NCI-H2196 treated with DMSO at 0.1 percent for 48 hours (cell line): ENCODE data around the gene FBXW7.
A peak's percentile ranks its signal among the peaks of the same experiment; 100 is the strongest.

Experiments
- DNase-seq: peaks from one replicate; lab custom pipeline; 2025; ENCODE audit not compliant: unreplicated experiment; lab: John Stamatoyannopoulos, UW

The FBXW7 gene

DNA sequence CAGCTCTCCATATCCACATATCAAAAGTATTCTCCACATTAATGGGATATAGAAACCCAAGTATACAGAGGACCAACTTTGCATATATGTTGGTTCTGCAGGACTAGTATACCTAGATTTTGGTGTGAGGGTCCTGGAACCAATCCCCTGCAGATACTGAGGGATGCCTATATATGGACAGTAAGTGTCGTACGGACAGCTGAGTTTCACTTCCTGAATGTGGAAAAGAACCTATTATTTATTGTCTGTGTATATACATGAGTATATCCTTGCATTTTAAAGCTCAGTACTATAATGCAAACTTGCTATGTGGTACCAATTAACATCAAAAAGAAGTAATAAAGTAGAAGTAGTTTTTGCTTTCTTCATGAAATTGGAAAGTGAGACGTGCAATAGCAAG is 101.9 kb downstream of the FBXW7 start:
- DNase-seq = no peak

DNA sequence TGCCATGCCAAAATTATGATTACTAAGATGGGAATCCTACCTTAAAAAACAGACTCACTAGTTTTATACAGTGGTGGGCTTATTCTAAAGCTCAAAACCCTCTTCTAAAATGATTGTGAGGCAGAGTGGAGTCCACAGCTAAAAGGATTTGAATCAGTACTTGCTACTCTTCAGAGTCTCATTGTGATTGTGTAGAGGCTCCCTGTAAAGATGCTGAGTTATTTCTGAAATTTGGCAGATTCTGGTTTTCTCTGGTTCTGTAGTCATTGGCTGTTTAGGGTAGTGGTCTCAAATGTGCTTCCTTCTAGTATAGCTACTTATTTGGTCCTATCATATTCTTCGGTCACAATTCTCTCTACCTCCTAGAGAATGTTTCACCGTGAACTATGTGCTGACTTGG is 104.1 kb downstream of the FBXW7 start:
- no peak for DNase-seq

DNA sequence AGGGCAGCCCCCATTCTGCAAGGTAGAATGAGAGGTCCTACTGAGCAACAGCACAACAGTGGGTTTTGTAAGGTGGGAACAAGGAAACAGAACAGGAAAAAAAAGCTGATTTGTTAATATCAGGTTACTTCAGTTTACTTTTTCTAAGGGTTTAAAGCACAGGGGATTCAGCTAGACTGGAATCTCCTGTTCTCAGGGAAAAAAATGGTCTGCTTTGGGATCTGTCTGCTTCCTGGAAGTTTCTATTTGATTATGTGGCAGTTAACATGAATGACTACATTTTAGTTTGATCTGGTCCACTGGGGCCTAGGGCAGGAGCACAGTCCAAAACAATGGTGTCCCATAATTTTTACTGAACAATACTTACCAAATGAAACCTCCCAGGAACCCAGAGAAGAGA is 104.6 kb downstream of the FBXW7 start:
- no peak for DNase-seq

DNA sequence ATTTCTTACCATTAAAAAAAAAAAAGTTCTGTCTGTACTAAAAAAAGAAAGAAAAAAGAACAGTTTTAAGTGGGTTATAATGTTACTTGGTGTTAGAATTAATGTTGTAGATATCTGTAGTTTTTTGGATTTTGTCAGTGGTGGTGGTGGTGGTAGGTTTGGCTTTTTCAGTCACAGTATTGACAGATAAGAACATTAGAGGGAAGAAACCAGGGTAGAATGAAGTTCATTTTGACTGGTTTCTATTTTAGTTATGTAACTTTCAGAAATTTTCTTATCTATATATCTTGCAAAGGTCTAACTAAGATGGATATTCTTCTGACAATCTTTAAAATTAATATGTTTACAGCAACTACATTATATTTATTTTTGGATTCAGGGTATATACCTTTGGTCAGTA is 105.4 kb downstream of the FBXW7 start:
- no peak for DNase-seq

DNA sequence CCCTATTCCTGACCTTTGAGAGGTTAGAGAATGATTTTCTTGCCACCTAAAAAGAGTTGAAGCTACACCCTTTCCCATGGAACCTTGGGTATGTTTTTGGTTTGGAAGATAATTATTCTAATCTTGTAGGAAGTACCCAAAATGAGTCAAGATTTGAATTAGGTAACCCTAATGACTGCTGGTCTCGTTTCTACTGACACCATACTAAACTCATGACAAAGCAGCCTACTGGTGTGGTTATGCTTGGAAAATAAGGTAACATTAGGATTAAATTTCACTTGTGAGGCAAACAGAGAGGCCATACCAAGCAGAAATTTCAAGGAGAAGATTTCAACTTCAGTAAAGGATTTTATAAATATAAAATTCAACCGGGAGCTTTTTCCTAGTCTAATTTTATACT is 107.9 kb downstream of the FBXW7 start:
- DNase-seq = no peak

DNA sequence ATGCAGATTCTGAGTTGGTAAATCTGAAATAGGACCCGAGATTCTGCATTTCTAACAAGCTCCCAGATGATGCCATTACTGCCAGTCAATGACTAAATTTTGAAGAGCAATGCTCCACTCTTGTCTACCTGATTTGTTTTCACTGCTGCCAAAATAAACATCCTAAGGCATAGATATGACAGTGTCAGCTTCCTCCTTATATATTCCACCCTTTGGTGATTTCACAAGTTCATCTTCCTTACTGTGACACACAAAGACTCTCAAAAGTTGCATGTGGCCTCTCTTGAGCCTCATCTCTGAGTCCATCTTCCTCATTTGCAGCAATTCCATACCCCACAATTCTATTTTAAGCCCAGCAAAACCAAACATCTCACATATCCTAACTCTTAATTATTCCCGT is 110.9 kb downstream of the FBXW7 start:
- DNase-seq = no peak

DNA sequence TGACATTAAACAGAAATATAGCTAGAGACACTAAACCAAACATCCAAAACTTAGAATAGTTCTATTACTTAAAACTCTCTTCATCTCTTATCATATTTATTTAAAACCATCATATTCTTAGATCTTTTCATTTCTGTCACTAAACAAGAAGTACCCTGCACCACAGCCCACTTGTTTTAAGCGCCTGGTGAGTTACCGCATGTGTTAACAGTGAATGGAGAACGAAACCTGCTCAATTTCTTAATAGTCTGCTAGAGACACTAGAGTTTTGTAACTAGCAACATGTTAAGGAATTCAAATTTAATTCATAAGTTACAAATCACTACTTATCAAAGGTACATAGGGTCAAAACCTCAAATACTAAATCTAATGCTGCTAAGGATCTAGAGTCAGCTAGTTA is 111.5 kb downstream of the FBXW7 start:
- DNase-seq = no peak

DNA sequence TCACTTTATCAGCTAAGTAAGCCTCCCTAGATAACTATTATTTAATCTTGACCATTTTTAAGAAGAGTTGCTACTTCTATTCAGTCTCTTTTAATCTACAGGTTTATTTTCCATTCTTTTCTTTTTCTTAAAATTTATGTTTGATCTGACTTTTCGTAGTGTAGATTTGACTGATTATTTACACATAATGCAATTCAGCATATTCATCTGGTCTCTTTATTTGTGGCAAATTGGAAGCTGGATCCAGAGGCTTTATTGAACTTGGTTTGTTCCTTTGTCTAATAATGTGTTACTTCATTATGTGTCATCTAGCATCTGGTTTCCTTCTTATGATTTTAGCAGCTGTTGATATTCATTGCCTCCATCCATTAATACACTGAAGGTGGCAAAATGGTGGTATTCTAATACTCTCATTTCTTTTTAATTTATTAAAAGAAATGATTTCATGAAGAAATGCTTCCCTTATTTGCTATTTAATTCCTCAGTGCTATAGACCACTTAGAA is 113.0 kb downstream of the FBXW7 start:
- DNase-seq = no peak

DNA sequence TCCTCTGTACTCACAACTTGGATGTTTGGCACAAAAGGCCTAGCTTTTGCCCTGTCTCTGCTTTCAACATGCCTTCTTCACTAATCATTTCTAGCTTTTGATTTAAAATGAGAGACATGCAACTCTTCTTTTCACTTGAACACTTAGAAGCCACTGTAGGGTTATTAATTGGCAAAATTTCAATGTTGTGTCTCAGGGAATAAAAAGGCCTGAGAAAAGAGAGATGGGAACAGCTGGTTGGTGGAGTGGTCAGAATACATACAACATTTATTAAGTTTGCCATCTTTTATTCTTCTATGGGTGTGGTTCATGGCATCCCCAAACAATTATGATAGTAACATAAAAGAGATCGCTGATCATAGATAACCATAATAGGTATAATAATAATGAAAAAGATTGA is 114.3 kb downstream of the FBXW7 start:
- DNase-seq = no peak

DNA sequence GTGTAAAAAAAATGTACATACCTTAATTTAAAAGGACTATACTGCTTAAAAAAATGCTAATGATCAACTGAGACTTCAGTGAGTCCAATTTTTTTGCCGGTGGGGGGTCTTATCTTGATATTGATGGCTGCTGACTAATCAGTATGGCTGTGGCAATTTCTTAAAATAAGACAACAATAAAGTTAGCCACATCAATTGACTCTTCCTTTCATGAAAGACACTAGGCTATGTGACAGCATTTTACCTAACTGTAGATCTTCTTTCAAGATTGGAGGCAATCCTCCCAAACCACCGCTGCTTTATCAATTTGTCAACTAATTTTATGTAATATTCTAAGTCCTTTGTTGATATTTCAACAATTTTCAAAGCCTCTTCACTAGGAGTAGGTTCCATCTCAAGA is 116.1 kb downstream of the FBXW7 start:
- no peak for DNase-seq

DNA sequence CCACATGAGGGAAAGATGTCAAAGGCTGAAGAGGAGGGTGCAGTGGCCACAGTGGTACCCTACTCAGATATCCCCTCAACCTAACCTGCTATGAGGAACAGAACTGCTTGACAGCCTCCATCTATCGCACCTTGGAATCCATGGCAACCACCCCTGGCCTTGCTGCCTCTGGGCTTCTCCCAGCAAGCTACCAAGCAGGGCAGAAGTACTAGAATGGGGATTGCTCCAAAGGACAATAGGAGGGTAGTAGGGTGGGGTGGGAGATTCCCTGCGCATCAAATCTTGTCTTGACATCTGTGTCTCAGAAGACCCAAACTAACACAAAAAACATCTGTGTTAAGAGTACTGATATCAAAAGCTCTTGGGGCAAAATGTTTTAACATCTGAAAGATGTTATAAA is 118.2 kb downstream of the FBXW7 start:
- DNase-seq = no peak

DNA sequence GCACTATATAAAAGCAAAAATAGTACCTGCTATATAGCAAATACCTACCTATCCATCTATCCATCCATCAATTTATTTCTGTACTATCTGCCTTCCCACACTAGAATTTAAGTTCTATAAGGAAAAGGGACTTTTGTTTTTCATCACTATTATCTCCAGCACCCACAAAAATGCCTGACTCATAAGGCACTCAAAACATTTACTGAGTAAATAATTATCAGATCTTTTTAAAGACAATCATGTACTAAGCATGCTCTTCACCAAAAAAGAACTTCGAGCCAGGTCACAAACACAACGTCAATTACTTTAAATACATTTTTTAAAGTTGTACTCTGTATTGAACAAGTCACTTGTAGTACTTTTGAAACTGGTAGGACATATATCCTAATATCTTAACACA is 119.9 kb downstream of the FBXW7 start:
- no peak for DNase-seq

DNA sequence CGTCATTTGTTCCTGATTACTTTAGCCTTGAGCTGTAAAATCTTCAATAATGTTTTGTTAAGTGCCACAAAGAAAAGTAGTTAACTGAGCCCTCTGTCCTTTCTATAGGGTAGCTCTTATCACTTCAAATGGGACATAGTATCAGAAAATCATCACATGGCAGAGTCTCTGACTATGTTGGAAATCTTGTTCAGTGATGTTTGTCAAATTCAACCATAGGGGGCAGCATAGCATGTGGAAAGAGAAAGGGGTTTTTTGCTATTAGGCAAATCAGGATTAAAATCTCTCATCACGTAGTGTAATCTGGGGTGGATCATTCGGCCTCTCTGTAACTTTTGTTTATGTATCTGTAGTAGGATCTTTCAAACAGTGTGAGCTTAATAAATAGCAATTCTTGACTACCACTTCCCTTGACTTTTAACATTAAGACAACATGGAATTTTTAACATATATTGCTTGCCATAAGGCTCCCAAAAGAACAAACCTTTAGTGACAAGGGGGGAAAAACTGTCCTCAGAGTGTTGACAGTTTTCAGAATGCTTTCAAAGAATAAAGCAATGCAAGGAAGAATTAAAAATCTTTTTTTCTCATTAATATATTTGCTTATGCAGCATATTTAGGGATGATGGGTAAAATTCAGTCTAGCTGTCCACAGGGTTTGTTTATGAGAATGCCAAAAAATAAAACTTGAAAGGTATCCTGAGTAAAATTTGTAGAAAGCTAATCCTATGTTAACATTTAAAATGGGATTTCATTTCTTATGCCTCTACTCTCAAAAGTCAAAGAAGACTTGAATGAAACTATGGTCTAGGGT is 127.2 kb downstream of the FBXW7 start:
- peak; percentile 20 for DNase-seq

DNA sequence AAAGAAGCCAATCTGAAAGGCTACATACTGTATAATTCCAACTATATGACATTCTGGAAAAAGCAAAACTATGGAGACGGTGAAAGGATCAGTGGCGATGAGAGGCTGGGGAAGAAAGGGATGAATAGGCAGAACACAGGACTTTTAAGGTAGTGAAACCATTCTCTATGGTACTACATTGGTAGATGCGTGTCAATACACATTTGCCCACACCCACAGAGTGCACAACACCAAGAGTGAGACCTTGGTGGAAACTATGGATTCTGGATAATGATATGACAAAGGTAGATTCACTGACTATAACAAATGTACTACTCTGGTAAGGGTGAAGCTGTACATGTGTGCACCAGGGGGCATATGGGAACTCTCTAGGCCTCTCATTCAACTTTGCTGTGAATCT is 134.5 kb downstream of the FBXW7 start:
- DNase-seq = no peak

DNA sequence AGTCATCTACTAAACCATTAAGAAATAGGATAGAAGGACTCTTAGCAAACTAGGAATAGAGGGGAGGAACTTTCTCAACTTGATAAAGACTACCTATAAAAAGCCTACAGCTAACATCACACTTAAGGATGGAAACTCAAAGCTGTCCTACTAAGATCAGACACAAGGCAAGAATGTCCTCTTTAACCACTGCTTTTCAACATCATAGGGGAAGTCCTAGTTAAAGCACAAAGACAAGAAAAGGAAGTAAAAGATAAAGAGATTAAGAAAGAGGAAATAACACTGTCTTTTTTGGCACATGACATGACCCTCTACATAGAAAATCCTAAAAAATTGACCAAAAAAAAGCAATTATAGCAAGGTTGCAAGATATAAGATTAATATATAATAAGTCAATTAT is 136.6 kb downstream of the FBXW7 start:
- no peak for DNase-seq

DNA sequence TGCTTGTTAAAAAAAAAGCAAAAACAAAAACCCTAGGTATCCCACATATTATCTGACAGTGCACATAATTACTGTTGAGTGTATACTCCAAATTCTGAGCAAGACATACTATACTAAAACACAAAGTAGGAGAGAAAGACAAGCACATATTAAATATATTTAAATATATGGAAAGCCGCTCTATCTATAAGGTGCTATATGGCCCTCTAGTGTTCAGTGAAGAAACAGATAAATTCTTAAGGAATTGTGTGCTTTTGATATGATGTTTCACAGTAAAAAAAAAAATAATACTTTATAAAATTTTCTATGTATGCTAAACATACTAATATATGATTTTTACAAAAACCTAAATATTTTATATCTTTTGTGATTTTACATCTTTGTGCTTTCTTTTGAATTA is 137.8 kb downstream of the FBXW7 start:
- no peak for DNase-seq

DNA sequence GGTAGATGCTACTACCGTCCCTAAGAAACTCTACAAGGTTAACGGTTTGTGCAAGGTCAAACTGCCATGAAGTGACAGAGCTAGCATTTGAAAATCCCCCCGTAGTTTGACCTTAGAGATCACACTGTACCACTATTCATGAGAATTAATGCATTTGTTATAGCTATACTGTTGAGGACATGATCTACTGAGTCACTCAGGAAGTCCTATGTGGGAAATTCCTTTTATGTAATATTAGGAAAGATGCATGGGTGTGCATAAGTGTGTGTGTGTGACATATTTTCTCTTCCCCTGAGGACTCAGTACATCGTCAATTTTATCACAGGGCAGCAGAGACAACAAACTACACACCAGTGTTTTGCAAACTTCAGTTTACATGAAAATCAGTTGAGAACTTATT is 141.1 kb downstream of the FBXW7 start:
- no peak for DNase-seq

DNA sequence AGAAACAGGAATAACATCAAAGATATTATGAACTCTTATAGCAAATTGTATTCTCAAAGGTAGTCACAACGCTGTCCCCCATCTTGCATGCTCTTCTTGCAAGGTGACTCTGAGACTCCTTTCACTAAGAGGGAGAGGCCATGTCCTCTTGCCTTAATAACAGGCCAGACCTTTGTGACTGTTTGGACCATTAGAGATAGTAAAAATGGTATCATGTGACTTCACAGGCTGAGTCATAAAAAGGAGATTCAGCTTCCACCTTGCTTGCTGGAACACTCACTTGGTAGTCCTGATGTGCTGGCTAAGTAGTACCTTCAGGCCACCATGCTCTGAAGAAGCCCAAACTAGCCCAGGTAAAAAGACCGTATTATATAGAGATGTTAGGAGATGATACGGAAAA is 143.8 kb downstream of the FBXW7 start:
- DNase-seq = no peak

DNA sequence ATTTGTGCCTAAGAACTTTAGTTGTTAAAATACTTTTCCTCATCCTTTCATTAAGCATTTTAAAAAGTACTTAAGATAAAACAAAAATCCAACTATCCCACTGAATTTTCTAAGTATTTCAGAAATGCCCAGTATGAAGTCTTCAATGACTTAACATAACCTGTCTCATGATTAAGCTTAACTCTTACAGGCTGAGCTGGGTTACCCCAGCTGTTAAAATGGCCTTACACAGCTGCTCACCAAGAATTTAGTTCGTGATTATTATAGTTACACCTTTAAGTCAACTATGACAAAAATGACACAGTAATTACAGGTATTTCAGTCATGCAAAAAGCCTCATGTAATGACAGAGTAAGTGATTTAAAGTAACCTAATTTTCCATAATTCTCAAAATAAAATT is 145.7 kb downstream of the FBXW7 start:
- no peak for DNase-seq

DNA sequence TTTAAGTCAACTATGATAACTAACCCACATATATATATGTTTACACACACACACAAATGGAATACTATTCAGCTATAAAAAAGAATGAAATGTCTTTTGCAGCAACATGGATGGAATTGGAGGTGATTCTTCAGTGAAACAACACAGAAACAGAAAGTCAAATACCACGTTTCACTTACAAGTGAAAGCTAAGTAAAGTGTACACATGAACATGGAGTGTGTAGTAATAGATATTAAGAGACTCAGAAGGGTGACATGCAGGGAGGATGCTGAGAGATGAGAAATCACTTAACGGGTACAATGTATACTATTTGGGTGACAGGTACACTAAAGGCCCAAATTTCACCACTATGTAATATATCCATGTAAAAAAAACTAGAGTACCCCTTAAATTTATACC is 146.5 kb downstream of the FBXW7 start:
- DNase-seq = no peak

DNA sequence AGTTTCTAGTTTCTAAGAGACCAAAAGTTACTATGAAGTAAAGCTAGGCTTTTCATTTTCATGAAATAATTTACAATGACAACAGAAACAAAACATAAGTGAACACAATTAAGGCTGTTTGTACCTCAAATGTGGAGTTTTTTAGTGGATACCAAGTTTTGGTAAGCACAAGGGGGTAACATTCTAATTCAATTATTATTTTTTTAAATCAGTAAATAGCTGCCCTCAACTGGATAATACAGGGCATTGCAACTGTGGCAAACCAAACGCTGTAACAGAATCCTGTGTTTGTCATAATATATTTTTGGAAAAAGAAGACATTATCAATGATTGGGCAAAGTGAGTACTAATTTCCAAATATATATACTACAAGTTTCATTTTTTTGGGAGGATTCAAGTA is 150.3 kb downstream of the FBXW7 start:
- DNase-seq = no peak

DNA sequence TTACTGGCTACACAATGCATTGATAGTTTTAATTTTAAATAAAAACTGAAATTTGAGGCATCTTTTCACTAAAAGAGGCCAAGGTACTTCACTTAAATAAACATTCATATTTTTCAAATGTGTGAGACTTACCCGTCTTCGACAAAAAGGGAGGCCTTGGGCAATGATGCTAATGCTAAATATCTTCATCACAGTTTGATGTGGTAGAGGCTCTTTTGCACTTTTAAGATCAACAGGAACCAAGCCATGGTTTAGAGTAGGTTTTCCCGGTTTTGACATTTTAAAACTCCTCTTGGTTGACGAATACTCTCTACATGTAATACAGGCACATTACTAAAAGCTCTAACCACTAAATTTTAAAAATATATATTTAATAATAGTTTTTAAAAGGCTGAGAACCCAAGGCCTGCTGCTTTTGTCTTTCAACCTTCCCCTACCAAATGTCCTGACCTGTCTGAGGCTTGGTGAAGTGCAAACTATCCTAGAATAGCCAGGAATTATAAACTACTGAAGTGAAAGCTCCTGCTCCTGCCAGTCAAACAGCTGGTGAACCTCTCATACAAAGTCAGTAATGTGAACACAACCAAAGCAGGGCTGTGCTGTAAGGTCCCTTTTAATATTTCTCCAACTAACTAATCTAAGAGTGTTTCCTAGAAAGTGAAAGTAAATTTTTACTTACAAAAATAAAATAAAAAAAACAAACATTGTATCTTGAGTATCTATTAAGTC is 153.7 kb downstream of the FBXW7 start:
- DNase-seq = no peak

DNA sequence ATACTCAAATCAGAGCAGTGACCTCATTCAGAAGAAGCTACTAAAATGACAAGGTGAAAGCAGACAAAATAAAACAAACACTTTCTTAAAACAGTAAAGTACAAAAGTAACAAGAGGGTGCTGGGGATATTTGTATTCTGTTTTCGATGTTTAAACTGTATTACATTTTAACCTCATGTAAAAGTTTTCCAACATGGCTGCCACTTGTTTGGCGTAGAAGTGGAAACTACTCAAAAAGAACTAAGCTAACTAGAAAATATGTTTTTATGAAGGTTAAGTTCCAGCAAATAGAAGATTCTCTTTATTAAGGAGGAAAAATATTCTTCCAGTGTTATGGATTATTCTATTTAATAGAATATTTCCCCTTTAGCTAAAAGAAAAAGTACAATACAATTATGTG is 155.0 kb downstream of the FBXW7 start:
- no peak for DNase-seq
